Measurements from ENCODE around the gene CASK. TPM values are rescaled to one million over a fixed set of nuclear protein-coding genes. Genes with fewer than 3 reads are reported as not detected.
A peak's percentile ranks its signal among the peaks of the same experiment; 100 is the strongest.

Gene CASK
- total RNA-seq, 2 experiments from 2014 or later, result 39.9 to 44.6 TPM

DNA sequence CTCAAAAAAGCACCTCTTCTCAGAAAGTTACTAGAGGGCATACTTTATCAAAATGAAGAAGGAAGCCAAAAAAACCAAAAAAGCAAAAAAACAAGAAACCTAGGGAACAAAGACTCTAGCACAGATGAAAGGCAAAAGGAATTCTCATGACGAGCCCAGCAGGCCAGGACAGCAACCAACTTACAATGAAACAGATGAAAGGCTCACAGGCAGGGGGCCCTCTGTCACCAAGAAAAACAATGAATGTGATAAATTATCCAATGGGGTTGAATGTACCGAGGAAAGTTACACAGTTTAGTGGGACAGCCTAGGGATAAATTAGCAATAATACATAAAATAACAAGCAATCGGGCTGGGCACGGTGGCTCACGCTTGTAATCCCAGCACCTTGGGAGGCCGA, 120.4 kb downstream of the CASK start:
- no peak overlapping the region for H3K27ac ChIP-seq (ENCODE audit: low read depth in 1 of 2, low read length in 2 of 2)
- ChIA-PET CTCF (no interaction called here), POLR2A (no interaction called here)
- no peaks in the 10 kb centered on the region for H3K9me3 Mint-ChIP-seq
- no peaks in the 10 kb centered on the region for H3K27me3 ChIP-seq (ENCODE audit: control insufficient read depth in 1 of 2, insufficient read depth in 2 of 2, low read length in 2 of 2)
- DNase-seq (no peak), ATAC-seq (ENCODE audit: poor library complexity) (no peak)
- H3K27me3 Mint-ChIP-seq, result no peaks in the 10 kb centered on the region
- peaks cover 38% of the 10 kb centered on the region for H3K4me1 Mint-ChIP-seq (ENCODE audit: low read depth)
- H3K9me3 ChIP-seq (ENCODE audit: control insufficient read depth in 1 of 2, insufficient read depth in 1 of 2, low read length in 2 of 2), result peaks cover 4 to 12% of the 10 kb centered on the region in 2 experiments
- peaks cover 11% of the 10 kb centered on the region for H3K4me1 ChIP-seq (ENCODE audit: insufficient read depth, low read length)
- H3K36me3 ChIP-seq (ENCODE audit: insufficient read depth, low read length), result no peaks in the 10 kb centered on the region
- H3K4me3 ChIP-seq (ENCODE audit: low read length), result no peak overlapping the region
- H3K36me3 Mint-ChIP-seq (ENCODE audit: low read depth), result peaks cover 43% of the 10 kb centered on the region
- intact Hi-C loops (cut with DNase I, micrococcal nuclease), result no loop called here
- TF ChIP-seq, protein P1, sequence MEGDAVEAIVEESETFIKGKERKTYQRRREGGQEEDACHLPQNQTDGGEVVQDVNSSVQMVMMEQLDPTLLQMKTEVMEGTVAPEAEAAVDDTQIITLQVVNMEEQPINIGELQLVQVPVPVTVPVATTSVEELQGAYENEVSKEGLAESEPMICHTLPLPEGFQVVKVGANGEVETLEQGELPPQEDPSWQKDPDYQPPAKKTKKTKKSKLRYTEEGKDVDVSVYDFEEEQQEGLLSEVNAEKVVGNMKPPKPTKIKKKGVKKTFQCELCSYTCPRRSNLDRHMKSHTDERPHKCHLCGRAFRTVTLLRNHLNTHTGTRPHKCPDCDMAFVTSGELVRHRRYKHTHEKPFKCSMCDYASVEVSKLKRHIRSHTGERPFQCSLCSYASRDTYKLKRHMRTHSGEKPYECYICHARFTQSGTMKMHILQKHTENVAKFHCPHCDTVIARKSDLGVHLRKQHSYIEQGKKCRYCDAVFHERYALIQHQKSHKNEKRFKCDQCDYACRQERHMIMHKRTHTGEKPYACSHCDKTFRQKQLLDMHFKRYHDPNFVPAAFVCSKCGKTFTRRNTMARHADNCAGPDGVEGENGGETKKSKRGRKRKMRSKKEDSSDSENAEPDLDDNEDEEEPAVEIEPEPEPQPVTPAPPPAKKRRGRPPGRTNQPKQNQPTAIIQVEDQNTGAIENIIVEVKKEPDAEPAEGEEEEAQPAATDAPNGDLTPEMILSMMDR (IDR thresholded peaks at IDR 0.05), result no peak
- H3K4me3 Mint-ChIP-seq, result no peak overlapping the region
- H3K27ac Mint-ChIP-seq, result no peak overlapping the region

DNA sequence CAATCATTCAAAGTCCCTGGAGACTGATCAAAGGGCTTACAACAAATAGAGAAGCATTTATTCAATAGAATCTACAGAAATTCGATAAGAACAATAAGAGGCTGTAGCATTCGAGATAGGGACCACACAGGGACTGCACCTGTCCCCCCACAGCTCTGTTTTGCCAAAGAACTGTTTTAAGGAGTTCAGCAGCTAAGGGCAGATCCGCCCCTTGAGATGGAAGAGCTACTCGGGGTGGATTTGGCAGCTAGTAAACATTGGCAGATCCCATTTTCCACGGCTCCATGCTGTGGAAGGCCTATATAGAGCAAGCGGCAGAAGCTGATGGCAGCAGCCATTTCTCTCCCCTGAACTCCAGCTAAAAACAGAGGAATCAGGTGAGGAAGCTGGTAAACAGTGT, 123.7 kb downstream of the CASK start:
- ATAC-seq (ENCODE audit: poor library complexity) (no peak), DNase-seq (no peak)
- POLR2A ChIA-PET, result interaction anchor here (1.1 to 1.2 kb wide), 2 partner anchors 117 to 1149 kb away, joined by 4 read pairs; no protein-coding TSS in a partner anchor
- TF ChIP-seq, protein P1 (IDR thresholded peaks at IDR 0.05), result no peak
- no peak overlapping the region for H3K4me3 ChIP-seq (ENCODE audit: low read length)
- Mint-ChIP-seq H3K9me3 (no peaks in the 10 kb centered on the region), H3K27me3 (no peaks in the 10 kb centered on the region), H3K4me1 (ENCODE audit: low read depth) (peaks cover 35% of the 10 kb centered on the region), H3K36me3 (ENCODE audit: low read depth) (peaks cover 28% of the 10 kb centered on the region), H3K27ac (no peak overlapping the region), H3K4me3 (no peak overlapping the region)
- no peaks in the 10 kb centered on the region for H3K27me3 ChIP-seq (ENCODE audit: control insufficient read depth in 1 of 2, insufficient read depth in 2 of 2, low read length in 2 of 2)
- no peak overlapping the region for H3K27ac ChIP-seq (ENCODE audit: low read depth in 1 of 2, low read length in 2 of 2)
- no peaks in the 10 kb centered on the region for H3K36me3 ChIP-seq (ENCODE audit: insufficient read depth, low read length)
- intact Hi-C loops (cut with DNase I, micrococcal nuclease), result loop anchor here (5.0 to 10.0 kb wide), 4 partner anchors 1143 to 1758 kb away; no protein-coding TSS in a partner anchor
- peaks cover 18% of the 10 kb centered on the region for H3K4me1 ChIP-seq (ENCODE audit: insufficient read depth, low read length)
- H3K9me3 ChIP-seq (ENCODE audit: control insufficient read depth in 1 of 2, insufficient read depth in 1 of 2, low read length in 2 of 2), result peaks cover 4 to 10% of the 10 kb centered on the region in 2 experiments
- CTCF ChIA-PET, result interaction anchor here (1.3 kb wide), 1 partner anchor 1322 kb away, joined by 3 read pairs; no protein-coding TSS in a partner anchor

DNA sequence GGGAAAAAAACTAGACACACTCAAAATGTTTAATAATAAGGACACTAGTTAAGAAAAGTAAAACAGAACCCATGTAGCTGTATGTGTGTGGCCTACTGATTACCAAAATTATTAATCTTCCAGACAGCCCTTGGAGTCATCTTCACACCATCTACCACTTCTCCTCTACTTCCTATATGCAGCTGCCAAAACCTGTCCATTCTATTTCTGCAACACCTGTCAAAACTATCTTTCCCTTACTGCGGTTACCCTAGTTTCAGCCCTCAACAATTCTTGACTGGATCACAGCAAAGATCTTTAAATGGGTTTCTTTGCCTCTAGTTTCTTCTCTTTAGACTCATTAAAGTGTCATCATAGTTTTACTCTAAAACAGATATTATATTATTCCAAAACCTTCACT, 126.8 kb downstream of the CASK start:
- H3K4me3 ChIP-seq (ENCODE audit: low read length), result no peak overlapping the region
- ChIA-PET CTCF (interaction anchor here (0.6 kb wide), 1 partner anchor 15 kb away, joined by 3 read pairs; no protein-coding TSS in a partner anchor), POLR2A (no interaction called here)
- Mint-ChIP-seq H3K9me3 (no peaks in the 10 kb centered on the region), H3K27ac (peak overlapping the region; percentile 13), H3K36me3 (ENCODE audit: low read depth) (peaks cover 12% of the 10 kb centered on the region), H3K27me3 (no peaks in the 10 kb centered on the region), H3K4me1 (ENCODE audit: low read depth) (peaks cover 35% of the 10 kb centered on the region), H3K4me3 (no peak overlapping the region)
- H3K4me1 ChIP-seq (ENCODE audit: insufficient read depth, low read length), result peaks cover 18% of the 10 kb centered on the region
- intact Hi-C loops (cut with DNase I, micrococcal nuclease), result loop anchor here (5.0 to 10.0 kb wide), 4 partner anchors 1146 to 1761 kb away; no protein-coding TSS in a partner anchor
- ATAC-seq (ENCODE audit: poor library complexity), result no peak
- no peaks in the 10 kb centered on the region for H3K27me3 ChIP-seq (ENCODE audit: control insufficient read depth in 1 of 2, insufficient read depth in 2 of 2, low read length in 2 of 2)
- H3K36me3 ChIP-seq (ENCODE audit: insufficient read depth, low read length), result no peaks in the 10 kb centered on the region
- DNase-seq, result peak in 2 of 14 experiments; percentile 15 to 23
- no peak overlapping the region for H3K27ac ChIP-seq (ENCODE audit: low read depth in 1 of 2, low read length in 2 of 2)
- TF ChIP-seq, protein P1 (IDR thresholded peaks at IDR 0.05), result no peak
- peaks cover 3 to 4% of the 10 kb centered on the region in 2 experiments for H3K9me3 ChIP-seq (ENCODE audit: control insufficient read depth in 1 of 2, insufficient read depth in 1 of 2, low read length in 2 of 2)
